Hypothalamus (tissue), 51 donors: ENCODE results near the gene YIPF3.

Source experiments
- DNase-seq, 51 donors: peaks; one replicate each; lab custom pipeline; 2025; lab: John Stamatoyannopoulos, UW

The YIPF3 gene

GRCh38 chr6:43493833-43494232, 22.9 kb downstream of the YIPF3 start:
- peak in 4 of 51 donors; percentile 13 to 33 (median 24) for DNase-seq

- no peak for DNase-seq
Observed at GRCh38 chr6:43493230-43493629, 23.5 kb downstream of the YIPF3 start.

- peak in 3 of 51 donors; percentile 62 to 72 (median 65) for DNase-seq
Observed at GRCh38 chr6:43492673-43493072, 24.1 kb downstream of the YIPF3 start.

- DNase-seq: peak in 50 of 51 donors; percentile 32 to 94 (median 82)
Observed at GRCh38 chr6:43491750-43492661, 24.7 kb downstream of the YIPF3 start.

- DNase-seq: peak in 6 of 51 donors; percentile 21 to 64 (median 49)
Observed at GRCh38 chr6:43490523-43490939, 26.2 kb downstream of the YIPF3 start.

- peak in 47 of 51 donors; percentile 24 to 97 (median 85) for DNase-seq
Observed at GRCh38 chr6:43489277-43490072, 27.3 kb downstream of the YIPF3 start.

- no peak for DNase-seq
Observed at GRCh38 chr6:43488667-43489276, 28.0 kb downstream of the YIPF3 start.

GRCh38 chr6:43481591-43482236, 35.0 kb downstream of the YIPF3 start:
- DNase-seq: no peak

GRCh38 chr6:43481075-43481474, 35.7 kb downstream of the YIPF3 start:
- DNase-seq: no peak

- DNase-seq: no peak
Observed at GRCh38 chr6:43478008-43478372, 38.7 kb downstream of the YIPF3 start.

GRCh38 chr6:43477235-43478007, 39.3 kb downstream of the YIPF3 start, which contains the start of gene TJAP1:
Gene TJAP1 (plus strand): TSS chr6:43477570. CDS start chr6:43499002, 21,432 bp downstream.
- DNase-seq: peak; percentile 25 to 95 (median 84)

GRCh38 chr6:43476746-43477145, 40.0 kb downstream of the YIPF3 start:
- DNase-seq: no peak

GRCh38 chr6:43475516-43475915, 41.2 kb downstream of the YIPF3 start:
- DNase-seq: no peak

GRCh38 chr6:43472515-43472914, 44.2 kb downstream of the YIPF3 start:
- no peak for DNase-seq

- DNase-seq: no peak
Observed at GRCh38 chr6:43471399-43471798, 45.3 kb downstream of the YIPF3 start.

GRCh38 chr6:43469947-43470346, 46.8 kb downstream of the YIPF3 start:
- no peak for DNase-seq

GRCh38 chr6:43468748-43469681, 47.7 kb downstream of the YIPF3 start:
- DNase-seq: no peak

- no peak for DNase-seq
Observed at GRCh38 chr6:43468240-43468639, 48.5 kb downstream of the YIPF3 start.

- DNase-seq: no peak
Observed at GRCh38 chr6:43467752-43468151, 49.0 kb downstream of the YIPF3 start.
